Thyroid gland (tissue), 4 donors: ENCODE data around the gene DCLK2. TPM values are rescaled to one million over a fixed set of nuclear protein-coding genes. Genes with fewer than 3 reads are reported as not detected.

ENCODE experiments used
- DNase-seq, 2 donors: peaks; one replicate each; pipeline ENCODE4 v3.0.0-alpha.2; 2019
- H3K27ac ChIP-seq, 3 donors: fragments of 200-600 bp; sonication (generic); 1 replicate in 2 of 3; 2 replicates in 1 of 3; pipeline ENCODE4 v1.5.1; 2016 to 2019; ENCODE audit warnings: mild to moderate bottlenecking in 1 of 3, moderate library complexity in 1 of 3
- H3K27me3 ChIP-seq: fragments of 200-600 bp; sonication (generic); one replicate; pipeline ENCODE4 v1.5.1; 2019
- H3K36me3 ChIP-seq, 2 donors: fragments of 200-600 bp; sonication (generic); one replicate each; pipeline ENCODE4 v1.5.1; 2016 to 2019
- H3K4me1 ChIP-seq, 2 donors: fragments of 200-600 bp; sonication (generic); one replicate each; pipeline ENCODE4 v1.5.1; 2017 to 2019
- H3K4me3 ChIP-seq, 3 donors: fragments of 200-600 bp; sonication (generic); replicated peaks in 1 of 3; 1 replicate in 2 of 3; 2 replicates in 1 of 3; pipeline ENCODE4 v1.5.1; 2016; ENCODE audit warnings: mild to moderate bottlenecking in 1 of 3
- H3K9me3 ChIP-seq: fragments of 200-600 bp; sonication (generic); one replicate; pipeline ENCODE4 v1.5.1; 2017
- POLR2A ChIP-seq, 2 donors: fragments of 450-650 bp; IDR thresholded peaks; one replicate each; pipeline ENCODE4 v1.6.1; 2017; ENCODE audit warnings: antibody characterized with exemption in 2 of 2, mild to moderate bottlenecking in 2 of 2, moderate library complexity in 1 of 2
- WGBS, 2 donors: methylation state at CpG; one replicate each; pipeline ENCODE4 v1.1.5; 2017; 5-methylcytosine and 5-hydroxymethylcytosine counted together
- intact Hi-C: fragments of 100-400 bp; cut with DNase I; formaldehyde crosslinking; loops from one replicate; pipeline ENCODE4 v1.15.1; 2023
- total RNA-seq, 4 donors: library from RNA; depleted of rRNA; stranded (reverse); fragments of >200 nt; gene quantifications; one replicate each; pipeline ENCODE4 v1.2.3, GENCODE V29; 2016
- TF ChIP-seq, protein P1 (sequence below), 6 experiments: fragments of 200-600 bp in 3 of 6; fragments of 450-650 bp in 3 of 6; sonication (generic) in 3 of 6; IDR thresholded peaks; one replicate each; pipeline ENCODE4 v1.5.1; 2016 to 2019; ENCODE audit warnings: antibody characterized with exemption in 6 of 6, mild to moderate bottlenecking in 2 of 6, inconsistent platforms in 1 of 6, moderate library complexity in 1 of 6

The DCLK2 gene
- total RNA-seq, 4 donors from 2014 or later, result 6.6 to 19.7 (median 12.3) TPM

DNA sequence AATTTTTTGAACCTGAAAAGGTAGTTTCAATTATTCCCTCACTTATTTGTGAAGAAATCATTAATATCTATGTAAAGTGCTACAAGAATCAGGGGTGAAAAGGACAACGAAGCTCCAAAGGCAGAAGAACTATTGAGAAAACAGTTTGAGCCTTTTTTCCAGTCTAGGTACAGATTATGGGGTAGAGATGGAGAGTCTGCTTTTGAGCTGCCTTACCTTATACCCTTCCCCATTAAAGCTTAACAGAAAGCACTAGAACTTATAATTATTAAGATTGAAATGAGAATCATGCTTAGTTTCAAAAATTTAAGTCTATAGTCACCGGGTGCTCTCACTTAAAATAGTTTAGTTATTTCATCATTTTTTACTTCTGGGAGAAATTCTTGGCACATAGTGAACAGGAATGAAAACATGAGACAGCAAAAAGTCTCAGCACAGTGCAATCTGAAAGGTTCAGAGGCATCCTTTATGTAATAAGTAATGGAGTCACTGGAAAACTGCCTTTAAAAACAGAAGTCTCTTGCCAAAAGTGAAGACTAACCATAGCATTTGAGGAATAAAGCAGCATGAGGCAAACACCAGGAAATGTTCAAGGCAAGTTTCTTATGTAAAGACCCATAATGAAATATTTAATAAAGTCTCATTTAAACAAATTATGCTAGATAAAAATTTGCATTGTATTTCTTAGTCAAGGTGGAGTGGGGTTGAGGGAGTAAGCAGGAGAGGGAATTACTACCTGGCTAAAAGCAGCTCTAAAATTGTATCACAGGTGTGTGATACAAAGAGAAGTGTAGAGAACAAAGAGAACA lies 5.1 kb upstream of the DCLK2 start:
- intact Hi-C loops, result loop anchor here (10.0 kb wide), 1 partner anchor 162 kb away; no protein-coding TSS in a partner anchor
- TF ChIP-seq POLR2A (IDR thresholded peaks at IDR 0.05), result no peak
- TF ChIP-seq, protein P1, sequence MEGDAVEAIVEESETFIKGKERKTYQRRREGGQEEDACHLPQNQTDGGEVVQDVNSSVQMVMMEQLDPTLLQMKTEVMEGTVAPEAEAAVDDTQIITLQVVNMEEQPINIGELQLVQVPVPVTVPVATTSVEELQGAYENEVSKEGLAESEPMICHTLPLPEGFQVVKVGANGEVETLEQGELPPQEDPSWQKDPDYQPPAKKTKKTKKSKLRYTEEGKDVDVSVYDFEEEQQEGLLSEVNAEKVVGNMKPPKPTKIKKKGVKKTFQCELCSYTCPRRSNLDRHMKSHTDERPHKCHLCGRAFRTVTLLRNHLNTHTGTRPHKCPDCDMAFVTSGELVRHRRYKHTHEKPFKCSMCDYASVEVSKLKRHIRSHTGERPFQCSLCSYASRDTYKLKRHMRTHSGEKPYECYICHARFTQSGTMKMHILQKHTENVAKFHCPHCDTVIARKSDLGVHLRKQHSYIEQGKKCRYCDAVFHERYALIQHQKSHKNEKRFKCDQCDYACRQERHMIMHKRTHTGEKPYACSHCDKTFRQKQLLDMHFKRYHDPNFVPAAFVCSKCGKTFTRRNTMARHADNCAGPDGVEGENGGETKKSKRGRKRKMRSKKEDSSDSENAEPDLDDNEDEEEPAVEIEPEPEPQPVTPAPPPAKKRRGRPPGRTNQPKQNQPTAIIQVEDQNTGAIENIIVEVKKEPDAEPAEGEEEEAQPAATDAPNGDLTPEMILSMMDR (IDR thresholded peaks at IDR 0.05), result no peak
- no peak for DNase-seq
- Histone ChIP-seq H3K27ac (peak overlapping the region; percentile 44 to 61 (median 59)), H3K9me3 (no peaks in the 10 kb centered on the region), H3K36me3 (no peaks in the 10 kb centered on the region), H3K4me1 (no peaks in the 10 kb centered on the region), H3K4me3 (no peak overlapping the region), H3K27me3 (no peaks in the 10 kb centered on the region)
- WGBS, 2 donors, result 48 to 55% methylated on average over 2 of the region's 2 CpGs

DNA sequence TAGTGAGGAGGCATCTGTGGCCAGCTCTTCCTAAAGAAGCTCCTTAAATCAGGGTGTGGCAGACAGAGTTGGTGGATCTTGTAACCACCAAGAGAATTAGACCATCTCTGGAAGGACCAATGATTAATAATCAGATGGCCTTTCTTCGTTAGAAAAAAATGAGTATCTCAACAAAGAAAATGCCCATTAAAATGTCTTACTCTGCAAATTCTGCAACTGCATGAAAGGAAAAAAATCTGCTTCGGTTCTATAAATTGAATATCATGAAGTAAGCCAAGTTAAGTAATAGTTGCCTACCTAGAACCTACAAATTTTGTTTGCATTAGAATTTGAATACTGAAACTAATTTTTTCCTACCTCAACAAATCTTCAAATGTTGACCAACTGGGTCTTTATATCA lies 4.2 kb upstream of the DCLK2 start:
- no peaks in the 10 kb centered on the region for H3K27me3 ChIP-seq
- intact Hi-C loops, result loop anchor here (10.0 kb wide), 1 partner anchor 161 kb away; no protein-coding TSS in a partner anchor
- no peaks in the 10 kb centered on the region for H3K36me3 ChIP-seq
- no peak overlapping the region for H3K4me3 ChIP-seq
- TF ChIP-seq POLR2A (IDR thresholded peaks at IDR 0.05), result no peak
- no peak for DNase-seq
- peak overlapping the region in 1 of 3 donors; percentile 59 for H3K27ac ChIP-seq
- WGBS, 2 donors, result 91 to 94% methylated on average over 2 of the region's 2 CpGs
- no peaks in the 10 kb centered on the region for H3K4me1 ChIP-seq
- H3K9me3 ChIP-seq, result no peaks in the 10 kb centered on the region

DNA sequence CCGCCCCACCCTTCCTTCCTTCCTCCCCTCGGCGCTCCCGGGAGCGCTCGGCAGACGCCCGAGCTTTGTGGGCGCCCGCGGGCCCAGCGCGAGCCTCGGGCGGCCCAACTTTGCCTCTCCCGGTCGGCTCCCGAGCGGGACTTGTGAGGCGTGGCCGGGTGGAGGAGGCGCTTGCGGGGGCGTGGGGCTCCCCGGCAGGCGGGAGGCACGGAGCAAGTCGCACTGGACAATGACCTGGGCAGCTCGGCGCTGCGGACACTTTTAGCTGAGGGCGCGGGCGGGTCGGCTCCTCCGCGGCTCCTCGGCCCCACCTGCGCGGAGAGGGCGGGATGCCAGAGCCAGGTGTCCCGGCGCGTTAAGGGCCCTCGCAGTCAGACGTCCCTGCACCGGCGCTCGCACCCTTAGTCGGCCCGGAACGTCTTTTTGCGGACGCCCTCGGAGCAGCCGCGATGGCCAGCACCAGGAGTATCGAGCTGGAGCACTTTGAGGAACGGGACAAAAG lies 385 bp downstream of the DCLK2 start:
- intact Hi-C loops, result loop anchor here (10.0 kb wide), 1 partner anchor 156 kb away; no protein-coding TSS in a partner anchor
- DNase-seq, result peak; percentile 59 to 62
- H3K27ac ChIP-seq, result peak overlapping the region; percentile 74 to 88 (median 83)
- no peak for TF ChIP-seq POLR2A (IDR thresholded peaks at IDR 0.05)
- TF ChIP-seq, protein P1 (IDR thresholded peaks at IDR 0.05), result no peak
- H3K4me1 ChIP-seq, result peaks cover 4 to 10% of the 10 kb centered on the region in 2 donors
- H3K27me3 ChIP-seq, result no peaks in the 10 kb centered on the region
- H3K4me3 ChIP-seq, result peak overlapping the region; percentile 53 to 84 (median 58)
- WGBS, 2 donors, result 0% methylated on average over 17 of the region's 59 CpGs; no CpG with 5 or more reads in 1 of the 2 donors
- H3K36me3 ChIP-seq, result no peaks in the 10 kb centered on the region
- no peaks in the 10 kb centered on the region for H3K9me3 ChIP-seq

DNA sequence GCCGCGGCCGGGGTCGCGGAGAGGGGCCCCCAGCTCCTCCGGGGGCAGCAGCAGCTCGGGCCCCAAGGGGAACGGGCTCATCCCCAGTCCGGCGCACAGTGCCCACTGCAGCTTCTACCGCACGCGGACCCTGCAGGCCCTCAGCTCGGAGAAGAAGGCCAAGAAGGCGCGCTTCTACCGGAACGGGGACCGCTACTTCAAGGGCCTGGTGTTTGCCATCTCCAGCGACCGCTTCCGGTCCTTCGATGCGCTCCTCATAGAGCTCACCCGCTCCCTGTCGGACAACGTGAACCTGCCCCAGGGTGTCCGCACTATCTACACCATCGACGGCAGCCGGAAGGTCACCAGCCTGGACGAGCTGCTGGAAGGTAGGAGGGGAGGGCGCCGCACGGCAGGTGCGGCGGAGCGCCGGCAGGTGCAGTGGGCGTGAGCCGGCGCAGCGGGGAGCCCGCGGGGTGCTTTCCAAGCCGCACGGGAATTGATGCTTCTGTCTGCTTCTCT lies 886 bp downstream of the DCLK2 start:
- H3K4me3 ChIP-seq, result peak overlapping the region; percentile 53 to 84 (median 58)
- TF ChIP-seq, protein P1 (IDR thresholded peaks at IDR 0.05), result peak in 3 of 6 experiments; percentile 12 to 24 (median 21)
- no peak for TF ChIP-seq POLR2A (IDR thresholded peaks at IDR 0.05)
- H3K36me3 ChIP-seq, result no peaks in the 10 kb centered on the region
- WGBS, 2 donors, result 1% methylated on average over 24 to 25 of the region's 47 CpGs
- intact Hi-C loops, result loop anchor here (10.0 kb wide), 1 partner anchor 156 kb away; no protein-coding TSS in a partner anchor
- DNase-seq, result peak; percentile 56 to 57
- peak overlapping the region; percentile 74 to 88 (median 83) for H3K27ac ChIP-seq
- no peaks in the 10 kb centered on the region for H3K27me3 ChIP-seq
- H3K9me3 ChIP-seq, result no peaks in the 10 kb centered on the region
- H3K4me1 ChIP-seq, result peaks cover 4 to 10% of the 10 kb centered on the region in 2 donors

DNA sequence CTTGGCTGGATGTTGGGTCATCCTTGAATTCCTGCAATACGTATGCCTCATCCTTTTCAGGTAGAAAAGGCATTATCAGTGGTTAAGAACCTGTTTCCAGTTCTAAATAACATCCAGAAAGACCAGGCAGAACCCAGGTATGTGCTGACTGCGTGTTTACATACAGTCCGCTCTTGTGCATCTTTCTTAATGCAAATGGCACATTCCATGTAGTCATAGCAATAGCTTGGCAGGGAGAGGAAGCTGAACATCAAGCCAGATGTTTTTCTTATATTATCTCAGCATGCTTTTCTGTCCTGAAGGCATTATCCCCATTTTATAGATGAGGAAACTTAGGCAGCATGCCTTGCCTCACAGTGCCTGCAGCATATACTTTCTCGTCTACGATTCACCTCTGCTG lies 2.1 kb downstream of the DCLK2 start:
- 91 to 94% methylated on average over 5 of the region's 5 CpGs for WGBS, 2 donors

More for the DNA sequence above, 2.1 kb downstream of the DCLK2 start:
- intact Hi-C loops, result no loop called here
- Histone ChIP-seq H3K4me3 (no peak overlapping the region), H3K27ac (no peak overlapping the region), H3K36me3 (no peaks in the 10 kb centered on the region), H3K9me3 (no peaks in the 10 kb centered on the region), H3K4me1 (peaks cover 4 to 10% of the 10 kb centered on the region in 2 donors), H3K27me3 (no peaks in the 10 kb centered on the region)
- DNase-seq, result no peak
- TF ChIP-seq, protein P1 (IDR thresholded peaks at IDR 0.05), result no peak
- TF ChIP-seq POLR2A (IDR thresholded peaks at IDR 0.05), result no peak
